Cortex of kidney (tissue), 1 donor: ENCODE results near the gene NBEA.
"Not testable (repeated sequence)": the region's sequence is repeated elsewhere in the genome, so short reads cannot be mapped to it uniquely, and the experiment has no call there.

ENCODE experiments used
- DNase-seq: peaks from one replicate; lab custom pipeline; 2025; lab: John Stamatoyannopoulos, UW

Gene NBEA

GRCh38 chr13:34959489-34959888 lies 17.4 kb downstream of the NBEA start:
- DNase-seq = no peak

DNA sequence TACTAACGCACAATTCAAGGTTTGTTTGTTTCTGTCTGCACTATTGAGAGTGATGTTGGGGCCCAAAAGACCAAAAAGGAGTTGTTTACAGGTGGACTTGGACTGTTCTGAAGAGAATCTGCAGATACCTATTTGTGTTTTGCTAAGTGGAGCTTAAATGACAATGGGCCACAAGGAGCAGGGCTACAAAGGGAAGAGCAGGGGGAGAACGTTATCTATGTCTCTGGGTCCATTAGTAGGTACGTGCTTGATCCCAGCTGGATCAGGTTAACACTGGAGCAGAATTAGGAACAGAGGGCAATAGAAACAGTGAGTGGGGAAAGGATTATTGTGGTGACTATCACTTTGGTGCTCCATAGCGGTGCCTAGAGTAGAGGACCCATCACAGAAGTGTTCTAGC lies 22.5 kb downstream of the NBEA start:
- DNase-seq = no peak

DNA sequence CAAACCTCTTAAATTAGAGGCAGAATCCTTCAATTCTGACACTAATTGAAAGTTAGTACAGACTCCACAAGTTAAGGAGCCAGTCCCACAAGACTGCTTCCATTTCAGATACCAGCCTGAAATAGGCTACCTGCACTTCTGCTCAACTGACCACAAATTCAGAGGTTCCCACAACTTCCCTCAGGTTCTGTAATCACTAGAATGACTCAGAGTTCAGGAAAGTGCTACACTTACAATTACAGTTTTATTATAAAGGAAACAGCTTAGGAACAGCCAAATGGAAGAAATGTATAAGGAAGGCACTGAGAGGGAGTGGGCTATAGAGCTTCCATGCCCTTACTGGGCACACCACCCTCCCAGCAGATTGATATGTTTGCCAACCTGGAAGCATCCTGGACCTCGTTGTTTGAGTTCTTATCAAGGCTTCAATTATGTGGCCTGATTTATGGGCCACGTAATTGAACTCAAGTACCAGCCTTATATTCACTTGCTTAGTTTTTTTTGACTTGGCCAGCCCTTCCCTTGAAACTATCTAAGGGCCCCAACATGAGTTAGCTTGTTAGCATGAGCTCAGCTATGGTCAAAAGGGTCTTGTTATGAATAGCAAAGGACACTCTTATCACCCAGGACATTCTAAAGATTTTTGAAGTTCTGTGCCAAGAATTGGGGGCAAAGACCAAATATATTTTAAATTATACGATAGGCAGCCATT lies 25.9 kb downstream of the NBEA start:
- DNase-seq = no peak

GRCh38 chr13:34969539-34969938 lies 27.5 kb downstream of the NBEA start:
- not testable (repeated sequence) for DNase-seq

DNA sequence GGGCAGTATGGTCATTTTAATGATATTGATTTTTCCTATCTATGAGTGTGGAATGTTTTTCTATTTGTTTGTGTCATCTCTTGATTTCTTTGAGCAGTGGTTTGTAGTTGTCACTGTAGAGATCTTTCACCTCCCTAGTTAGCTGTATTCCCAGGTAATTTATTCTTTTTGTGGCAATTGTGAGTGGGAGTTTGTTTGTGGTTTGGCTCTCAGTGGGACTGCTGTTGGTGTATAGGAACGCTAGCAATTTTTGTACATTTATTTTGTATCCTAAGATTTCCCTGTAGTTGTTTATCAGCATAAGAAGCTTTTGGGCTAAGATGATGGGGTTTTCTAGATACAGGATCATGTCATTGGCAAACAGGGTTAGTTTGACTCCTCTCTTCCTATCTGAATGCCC lies 28.9 kb downstream of the NBEA start:
- DNase-seq = no peak

GRCh38 chr13:34971473-34971872 lies 29.4 kb downstream of the NBEA start:
- DNase-seq = no peak

- not testable (repeated sequence) for DNase-seq
Measured at GRCh38 chr13:34985199-34985598, 43.1 kb downstream of the NBEA start.

GRCh38 chr13:34988330-34988791 lies 46.3 kb downstream of the NBEA start:
- DNase-seq = no peak

GRCh38 chr13:34990399-34991214 lies 48.5 kb downstream of the NBEA start:
- DNase-seq = no peak

- no peak for DNase-seq
Measured at GRCh38 chr13:34993470-34993869, 51.4 kb downstream of the NBEA start.

GRCh38 chr13:35003734-35004133 lies 61.7 kb downstream of the NBEA start:
- DNase-seq = not testable (repeated sequence)

DNA sequence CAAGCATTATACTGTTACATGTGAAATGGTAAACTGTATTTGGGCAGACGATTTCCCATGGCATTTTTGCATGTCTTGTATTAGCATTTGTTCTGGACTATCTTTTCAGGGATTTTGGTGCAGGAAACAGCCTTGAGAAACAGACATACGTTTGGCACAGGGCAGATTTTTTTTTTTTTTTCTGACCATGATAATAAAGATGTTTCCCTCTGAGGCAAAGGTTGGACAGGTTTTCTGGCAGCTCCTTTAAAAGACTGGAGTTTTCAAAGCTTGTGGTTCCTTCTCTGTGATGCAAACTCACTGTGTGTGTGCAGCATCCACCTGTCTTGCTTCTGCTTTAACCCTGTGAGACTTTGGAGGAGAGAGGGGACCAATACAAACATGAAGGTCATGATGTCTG lies 63.0 kb downstream of the NBEA start:
- DNase-seq = no peak

- DNase-seq = no peak
Measured at GRCh38 chr13:35014606-35015213, 72.6 kb downstream of the NBEA start.

- DNase-seq = no peak
Measured at GRCh38 chr13:35016362-35017112, 74.5 kb downstream of the NBEA start.

DNA sequence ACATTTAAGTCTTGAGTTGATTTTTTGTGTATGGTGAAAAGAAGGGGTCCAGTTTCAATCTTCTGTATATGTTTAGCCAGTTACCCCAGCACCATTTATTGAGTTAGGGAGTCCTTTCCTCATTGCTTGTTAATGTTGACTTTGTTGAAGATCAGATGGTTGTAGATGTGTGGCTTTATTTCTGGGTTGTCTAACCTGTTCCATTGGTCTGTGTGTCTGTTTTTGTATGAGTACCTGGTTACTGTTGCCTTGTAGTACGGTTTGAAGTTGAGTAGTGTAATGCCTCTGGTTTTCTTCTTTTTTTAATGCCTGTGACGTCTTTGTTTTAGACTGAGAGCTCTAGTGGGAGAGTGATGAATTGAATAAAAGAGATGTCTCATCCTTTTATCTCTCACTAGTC lies 83.2 kb downstream of the NBEA start:
- no peak for DNase-seq

DNA sequence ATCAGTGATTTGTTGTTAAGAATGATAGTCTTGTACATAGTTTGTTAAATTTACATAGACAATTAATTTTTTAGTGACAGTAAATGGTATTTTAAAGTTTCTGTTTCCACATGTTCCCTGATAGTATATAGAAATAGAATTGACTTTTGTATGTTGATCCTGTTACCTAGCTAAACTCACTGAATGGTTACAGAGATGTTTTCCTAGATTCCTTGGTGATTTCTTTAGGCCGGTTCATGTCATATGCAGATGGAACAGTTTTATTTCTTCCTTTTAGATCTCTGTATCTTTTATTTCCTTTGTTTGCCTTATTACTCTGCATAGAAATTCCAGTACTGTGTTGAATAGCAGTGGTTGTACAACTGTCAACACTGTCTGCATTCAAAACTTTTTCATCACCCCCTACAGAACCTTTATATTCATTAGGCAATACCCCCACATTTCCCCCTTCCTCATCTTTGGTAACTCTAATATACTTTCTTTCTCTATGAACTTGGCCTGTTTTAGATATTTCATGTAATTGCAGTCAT lies 86.3 kb downstream of the NBEA start:
- DNase-seq = no peak

DNA sequence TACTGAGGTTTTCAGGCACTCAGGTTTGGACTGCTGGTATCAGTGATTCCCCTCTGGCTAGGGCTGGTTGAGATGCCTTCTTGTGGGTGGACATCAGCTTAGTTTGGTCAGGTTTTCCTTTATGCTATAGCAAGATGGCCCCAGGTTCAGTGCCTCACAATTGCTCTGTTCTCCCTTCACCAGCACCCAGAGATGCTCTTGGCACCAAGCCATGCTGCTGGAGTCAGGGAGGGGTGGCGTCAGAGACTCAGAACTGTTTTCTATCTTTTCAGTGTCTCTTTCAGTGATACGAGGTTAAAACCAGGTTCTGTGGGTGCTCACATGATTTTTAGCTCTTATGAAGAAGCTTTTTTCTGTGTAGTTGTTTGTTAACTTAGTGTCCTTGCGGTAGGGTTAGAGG lies 96.9 kb downstream of the NBEA start:
- DNase-seq = no peak

GRCh38 chr13:35046587-35046986 lies 104.5 kb downstream of the NBEA start:
- no peak for DNase-seq

GRCh38 chr13:35055705-35056104 lies 113.6 kb downstream of the NBEA start:
- no peak for DNase-seq

GRCh38 chr13:35057858-35058257 lies 115.8 kb downstream of the NBEA start:
- DNase-seq = no peak

DNA sequence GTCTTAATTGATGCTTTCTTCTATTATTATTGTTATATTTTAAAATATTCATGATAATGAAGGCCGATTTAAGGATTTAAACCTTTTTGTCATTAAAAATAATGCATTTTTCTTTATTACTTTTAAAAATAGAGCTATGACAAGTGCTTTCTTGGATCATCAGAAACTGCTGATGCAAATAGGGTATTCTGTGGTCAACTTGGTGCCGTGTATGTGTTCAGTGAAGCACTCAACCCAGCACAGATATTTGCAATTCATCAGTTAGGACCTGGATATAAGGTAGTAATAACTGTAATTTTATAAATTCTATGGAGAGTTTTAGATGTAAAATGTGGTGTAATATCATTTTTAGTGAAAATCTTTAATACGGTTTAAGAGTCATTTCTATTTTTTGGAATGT lies 116.5 kb downstream of the NBEA start:
- not testable (repeated sequence) for DNase-seq

- DNase-seq = no peak
Measured at GRCh38 chr13:35086667-35087066, 144.6 kb downstream of the NBEA start.
